C4-2B (cell line): Measurements from ENCODE around the gene CPE.
"Not testable (repeated sequence)": the region's sequence is repeated elsewhere in the genome, so short reads cannot be mapped to it uniquely, and the experiment has no call there.

Experiments used
- H3K27ac ChIP-seq: fragments of 450-650 bp; 2 replicates; pipeline ENCODE4 v1.5.1; 2017
- CTCF ChIP-seq: fragments of 450-650 bp; conservative IDR thresholded peaks from 2 replicates; pipeline ENCODE4 v1.5.1; 2017; ENCODE audit warnings: mild to moderate bottlenecking
- ZFX ChIP-seq: fragments of 450-650 bp; IDR thresholded peaks from 2 replicates; pipeline ENCODE4 v1.6.1; 2017

Gene CPE

GRCh38 chr4:165448700-165449099 is 69.9 kb downstream of the CPE start:
- TF ChIP-seq ZFX (no peak), CTCF (no peak)
- no peak overlapping the region for H3K27ac ChIP-seq

- H3K27ac ChIP-seq = no peak overlapping the region
- TF ChIP-seq ZFX (no peak), CTCF (no peak)
These were observed 70.5 kb downstream of the CPE start for GRCh38 chr4:165449333-165449732.

GRCh38 chr4:165450871-165451270 is 72.1 kb downstream of the CPE start:
- TF ChIP-seq CTCF = no peak

GRCh38 chr4:165453140-165453539 is 74.3 kb downstream of the CPE start:
- not testable (repeated sequence) for H3K27ac ChIP-seq

More at GRCh38 chr4:165450871-165451270, 72.1 kb downstream of the CPE start:
- H3K27ac ChIP-seq = no peak overlapping the region

- TF ChIP-seq ZFX (no peak), CTCF (no peak)
- no peak overlapping the region for H3K27ac ChIP-seq
These were observed 75.6 kb downstream of the CPE start for GRCh38 chr4:165454426-165454825.

GRCh38 chr4:165457793-165458192 is 79.0 kb downstream of the CPE start:
- TF ChIP-seq CTCF (no peak), ZFX (no peak)
- no peak overlapping the region for H3K27ac ChIP-seq

GRCh38 chr4:165458471-165458870 is 79.7 kb downstream of the CPE start:
- H3K27ac ChIP-seq = no peak overlapping the region
- TF ChIP-seq CTCF (no peak), ZFX (no peak)

GRCh38 chr4:165461159-165461821 is 82.5 kb downstream of the CPE start:
- H3K27ac ChIP-seq = no peak overlapping the region

More at GRCh38 chr4:165461159-165461821, 82.5 kb downstream of the CPE start:
- no peak for TF ChIP-seq ZFX
- TF ChIP-seq CTCF = no peak
